Right lung (tissue), 5 donors: ENCODE measurements around the gene RPL38. TPM values are rescaled to one million over a fixed set of nuclear protein-coding genes. Genes with fewer than 3 reads are reported as not detected.
"Not testable (repeated sequence)": the region's sequence is repeated elsewhere in the genome, so short reads cannot be mapped to it uniquely, and the experiment has no call there.

Source experiments
- DNase-seq, 2 donors: peaks; one replicate each; pipeline ENCODE4 v3.0.0-alpha.2; 2013
- polyA plus RNA-seq, 5 donors: library from polyadenylated mRNA; unstranded; fragments of 120-200 nt; gene quantifications; one replicate each; pipeline versions ENCODE4 v1.2.1 to v1.2.3, GENCODE V29; 2013; ENCODE audit warnings: inconsistent platforms in 1 of 5, low replicate concordance in 1 of 5; ENCODE audit not compliant: insufficient read length in 5 of 5, insufficient read depth in 1 of 5

The RPL38 gene
- polyA plus RNA-seq, 5 donors, result 1,191 to 1,565 (median 1,307) TPM

- DNase-seq, result no peak
These were observed 26.4 kb upstream of the RPL38 start for GRCh38 chr17:74177018-74177450.

DNA sequence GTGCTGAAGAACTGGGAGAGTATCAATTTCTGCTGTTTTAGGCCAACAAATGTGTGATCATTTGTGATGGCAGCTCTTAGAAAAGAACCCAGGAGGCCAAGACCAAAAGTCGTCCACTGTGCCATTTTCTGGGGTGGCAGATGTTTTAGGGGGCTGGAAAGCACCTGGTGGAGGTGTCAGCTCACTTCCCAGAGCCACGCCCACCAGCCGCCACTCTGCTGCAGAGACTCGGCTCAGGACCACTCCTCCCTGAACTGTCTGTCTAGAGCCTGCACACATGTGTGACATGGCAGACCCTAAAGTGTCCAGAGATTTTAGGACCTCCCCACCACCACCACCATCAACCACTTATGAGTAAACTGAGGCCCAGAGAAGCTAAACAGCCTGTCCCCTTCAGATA is 23.9 kb upstream of the RPL38 start:
- no peak for DNase-seq

GRCh38 chr17:74180336-74180735 is 23.1 kb upstream of the RPL38 start:
- DNase-seq, result no peak

GRCh38 chr17:74181341-74181740 is 22.1 kb upstream of the RPL38 start:
- no peak for DNase-seq

- no peak for DNase-seq
These were observed 21.3 kb upstream of the RPL38 start for GRCh38 chr17:74182041-74182723.

GRCh38 chr17:74183411-74183810 is 20.1 kb upstream of the RPL38 start:
- no peak for DNase-seq

DNA sequence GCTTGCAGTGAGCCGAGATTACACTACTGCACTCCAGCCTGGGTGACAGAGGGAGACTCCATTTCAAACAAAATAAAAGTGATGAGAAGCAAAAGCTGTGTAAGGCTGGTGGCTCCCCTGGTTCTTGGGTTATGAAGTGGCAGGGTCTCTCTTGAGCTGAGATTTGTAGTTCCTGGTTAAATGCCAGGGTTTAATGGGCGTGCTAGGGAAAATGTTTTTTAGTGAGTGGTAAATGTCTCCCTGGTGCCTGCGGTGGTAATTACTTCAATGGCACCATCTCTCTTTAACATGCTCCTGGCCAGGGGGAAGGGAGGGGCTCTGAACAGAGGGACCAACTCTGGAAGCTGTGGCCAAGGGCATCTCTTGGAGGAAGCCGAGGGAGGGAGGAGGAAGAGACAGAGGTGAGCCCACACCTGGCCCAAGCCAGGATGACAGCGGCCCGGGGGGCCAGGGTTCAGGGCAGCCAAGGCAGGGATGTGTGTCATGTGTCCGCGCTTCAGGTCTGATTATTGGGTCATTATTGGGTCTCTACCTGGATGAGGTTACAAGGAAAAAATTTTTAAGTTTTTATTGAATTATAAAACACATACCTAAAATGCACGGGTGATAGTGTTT is 17.8 kb upstream of the RPL38 start:
- DNase-seq, result no peak

DNA sequence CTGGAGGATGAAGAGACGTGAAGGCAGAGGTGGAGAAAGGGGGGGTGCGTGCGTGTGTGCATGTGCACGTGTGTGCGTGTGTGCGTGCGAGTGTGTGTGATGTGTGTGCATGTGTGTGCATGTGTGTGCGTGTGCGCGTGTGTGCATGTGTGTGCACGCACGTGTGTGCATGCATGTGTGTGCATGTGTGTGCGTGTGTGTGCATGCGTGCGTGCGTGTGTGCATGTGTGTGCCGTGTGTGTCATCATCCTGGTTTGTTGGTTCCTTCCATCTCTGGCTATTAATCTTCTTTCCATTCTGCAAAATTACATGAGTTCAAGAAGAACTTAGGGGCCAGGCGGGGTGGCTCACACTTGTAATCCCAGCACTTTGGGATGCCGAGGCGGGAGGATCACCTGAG is 17.0 kb upstream of the RPL38 start:
- no peak for DNase-seq

- DNase-seq, result no peak
These were observed 15.7 kb upstream of the RPL38 start for GRCh38 chr17:74187761-74188160.

- not testable (repeated sequence) for DNase-seq
These were observed 14.8 kb upstream of the RPL38 start for GRCh38 chr17:74188687-74189086.

DNA sequence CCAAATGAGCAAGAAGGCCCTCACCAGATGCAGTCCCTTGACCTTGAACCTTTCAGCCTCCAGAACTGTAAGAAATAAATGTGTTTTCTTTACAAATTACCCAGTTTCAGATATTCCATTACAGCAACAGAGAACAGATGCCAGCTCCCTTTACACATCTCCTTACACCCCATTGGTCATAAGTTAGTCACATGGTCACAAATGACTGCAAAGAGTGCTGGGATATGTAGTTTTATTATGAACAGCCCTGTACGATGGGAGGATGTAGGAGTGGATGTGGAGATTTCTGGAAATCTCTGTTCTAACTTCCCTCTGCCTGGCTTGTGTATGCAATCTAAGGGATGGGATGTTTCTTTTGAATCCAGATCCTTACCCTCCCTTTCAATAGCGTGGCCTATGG is 13.3 kb upstream of the RPL38 start:
- DNase-seq, result no peak

DNA sequence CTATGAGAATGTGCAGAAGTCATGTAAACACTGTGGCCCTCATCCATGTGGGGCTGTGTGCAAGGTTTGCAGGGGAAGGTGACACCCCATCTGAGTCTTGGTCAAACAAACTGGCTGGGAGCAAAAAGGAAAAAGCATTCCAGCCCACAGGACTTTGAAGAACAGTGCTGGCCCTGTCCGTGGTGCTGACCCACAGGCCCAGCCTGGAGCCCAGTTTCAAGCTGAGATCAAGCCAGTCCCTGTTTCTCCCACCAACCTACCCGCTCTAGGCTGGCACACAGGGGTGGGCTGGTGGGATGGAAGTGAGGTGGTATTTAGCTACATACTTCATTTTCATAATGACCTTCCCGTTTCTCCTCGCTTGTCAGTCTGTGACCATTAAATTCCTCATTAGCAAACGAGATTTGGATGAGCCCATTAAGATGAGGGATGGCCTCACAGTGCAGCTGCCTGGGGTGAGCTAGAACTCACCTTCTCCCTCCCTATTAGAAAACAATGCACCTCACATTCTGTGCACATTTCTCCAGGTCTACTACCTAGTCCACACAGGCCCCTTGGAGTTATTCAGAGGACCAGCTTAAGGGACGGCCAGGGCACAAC is 12.6 kb upstream of the RPL38 start:
- no peak for DNase-seq

DNA sequence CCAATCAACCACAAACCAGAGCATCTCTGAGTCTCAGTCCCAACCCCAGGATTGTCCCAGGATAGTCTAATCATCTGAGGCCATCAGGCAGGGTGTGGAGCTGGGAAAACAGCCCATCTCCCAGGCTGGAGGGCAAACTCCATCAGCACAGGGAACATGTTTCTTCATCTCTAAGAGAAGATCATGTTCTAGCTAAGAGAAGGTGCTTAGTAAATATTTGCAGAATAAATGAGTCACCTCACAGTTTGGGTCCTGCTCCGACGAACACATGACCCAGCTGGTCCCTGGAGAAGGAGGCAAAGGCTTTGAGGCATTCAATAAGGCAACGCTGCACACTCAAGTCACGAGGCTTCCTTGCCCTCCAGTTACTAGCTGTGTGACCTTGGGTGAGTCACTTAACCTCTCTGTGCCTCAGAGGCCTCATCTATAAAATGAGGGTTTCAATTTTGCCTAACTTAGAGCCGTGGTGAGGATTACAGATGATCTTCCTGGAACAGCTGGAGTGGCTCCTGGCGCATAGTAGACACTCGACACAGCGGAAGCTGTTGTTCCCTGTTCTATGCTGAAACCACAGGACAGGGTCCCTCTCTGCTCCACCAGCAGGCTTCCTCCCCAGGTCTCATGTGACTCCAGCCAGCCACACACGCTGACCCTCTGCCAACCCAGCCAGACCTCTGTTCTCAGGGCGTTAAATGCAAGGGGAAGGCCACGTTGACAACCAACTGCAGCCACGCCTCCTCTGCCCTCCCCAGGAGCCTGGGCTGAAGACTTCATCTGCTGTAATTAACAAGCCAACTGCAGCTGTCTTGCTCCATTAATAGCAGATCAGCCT is 10.3 kb upstream of the RPL38 start:
- DNase-seq, result no peak

DNA sequence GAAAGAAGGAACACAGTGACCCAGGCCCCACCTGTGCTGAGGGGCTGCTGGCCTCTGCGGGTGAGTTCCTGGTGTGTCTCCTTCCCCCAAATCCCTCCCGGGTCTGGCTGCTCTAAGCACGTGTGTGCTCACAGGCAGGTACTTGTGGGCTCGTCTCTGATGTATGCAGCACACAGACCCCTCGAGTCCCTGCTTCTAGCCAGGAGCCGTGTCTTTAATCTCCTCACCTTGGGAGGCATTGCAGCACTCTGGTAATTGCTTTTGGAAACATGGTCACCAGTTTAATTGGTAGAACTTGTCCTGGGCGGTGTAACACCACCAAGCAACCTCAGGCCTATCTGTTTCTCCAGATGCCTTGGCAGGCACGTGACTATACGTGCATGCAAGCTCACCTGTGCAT is 8.8 kb upstream of the RPL38 start:
- no peak for DNase-seq

- no peak for DNase-seq
These were observed 6.7 kb upstream of the RPL38 start for GRCh38 chr17:74196541-74197317.

- DNase-seq, result no peak
These were observed 5.7 kb upstream of the RPL38 start for GRCh38 chr17:74197801-74198200.

GRCh38 chr17:74198694-74199093 is 4.8 kb upstream of the RPL38 start:
- DNase-seq, result no peak

- DNase-seq, result no peak
These were observed 4.0 kb upstream of the RPL38 start for GRCh38 chr17:74199306-74200092.

DNA sequence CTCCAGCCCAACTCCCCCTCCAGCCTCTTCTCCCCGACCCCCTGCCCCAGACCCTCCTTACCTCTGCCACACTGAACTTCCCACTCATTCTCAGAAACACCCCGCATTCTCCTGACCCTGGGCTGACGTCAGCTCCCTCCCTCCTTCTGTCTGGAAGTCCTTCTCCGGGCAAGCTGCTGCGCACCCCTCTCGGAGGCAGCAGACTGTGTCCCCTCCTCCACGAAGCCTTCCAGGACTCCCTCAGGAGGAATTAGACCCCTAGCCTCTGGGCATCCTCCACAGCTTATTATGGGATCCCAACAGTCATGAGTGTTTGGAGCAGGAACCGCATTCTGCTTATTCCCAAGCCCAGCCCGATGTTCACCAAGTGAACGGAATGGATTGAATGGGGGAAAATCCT is 3.4 kb upstream of the RPL38 start:
- no peak for DNase-seq

- DNase-seq, result no peak
These were observed 2.2 kb upstream of the RPL38 start for GRCh38 chr17:74201250-74201649.

GRCh38 chr17:74201948-74202347 is 1.5 kb upstream of the RPL38 start:
- no peak for DNase-seq
